ENCODE measurements around the gene IL1RAPL1.

- TF ChIP-seq CTCF (IDR thresholded peaks at IDR 0.05) (no peak), POLR2AphosphoS5 (IDR thresholded peaks at IDR 0.05) (no peak), EP300 (IDR thresholded peaks at IDR 0.05) (no peak)
Measured at GRCh38 chrX:29082558-29082957, 495.3 kb downstream of the IL1RAPL1 start.

Measured in suprapubic skin (tissue), 4 donors.